ENCODE measurements around the gene NR2F2.

DNA sequence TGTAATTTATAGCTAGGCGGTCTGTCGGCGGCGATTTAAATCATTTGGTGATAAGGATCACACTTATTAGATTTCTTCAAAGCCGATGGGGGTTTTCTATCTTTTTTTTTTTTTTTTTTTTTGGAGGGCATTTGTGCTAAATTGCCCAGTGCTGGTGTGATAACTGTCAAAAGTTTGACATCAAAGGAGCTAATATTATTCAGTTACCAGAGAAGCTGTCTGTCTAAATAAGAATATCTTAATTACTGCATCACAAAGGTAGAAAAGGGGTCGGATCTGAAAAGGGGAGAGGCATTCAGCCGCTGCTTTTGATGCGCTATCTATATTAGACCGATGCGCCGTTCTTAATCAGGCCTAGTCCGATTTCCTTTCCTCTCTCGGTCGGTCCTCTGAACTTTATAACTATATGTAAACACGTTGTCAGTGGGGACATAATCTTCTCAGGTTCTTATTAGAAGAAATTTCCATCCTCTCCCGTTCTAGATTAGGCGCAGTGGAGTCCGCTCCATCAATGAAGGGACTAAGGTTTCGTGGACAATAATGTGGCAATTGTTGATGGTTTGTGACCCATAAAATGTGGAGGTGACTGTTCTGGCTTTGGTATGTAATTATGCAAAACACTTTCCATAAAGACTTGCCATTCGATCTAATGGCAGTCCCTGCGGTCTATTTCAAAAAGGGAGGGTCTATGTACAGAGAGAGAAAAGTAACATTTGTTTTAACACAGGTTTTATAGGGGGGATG is 31.7 kb downstream of the NR2F2 start:
- TF ChIP-seq, protein P1, sequence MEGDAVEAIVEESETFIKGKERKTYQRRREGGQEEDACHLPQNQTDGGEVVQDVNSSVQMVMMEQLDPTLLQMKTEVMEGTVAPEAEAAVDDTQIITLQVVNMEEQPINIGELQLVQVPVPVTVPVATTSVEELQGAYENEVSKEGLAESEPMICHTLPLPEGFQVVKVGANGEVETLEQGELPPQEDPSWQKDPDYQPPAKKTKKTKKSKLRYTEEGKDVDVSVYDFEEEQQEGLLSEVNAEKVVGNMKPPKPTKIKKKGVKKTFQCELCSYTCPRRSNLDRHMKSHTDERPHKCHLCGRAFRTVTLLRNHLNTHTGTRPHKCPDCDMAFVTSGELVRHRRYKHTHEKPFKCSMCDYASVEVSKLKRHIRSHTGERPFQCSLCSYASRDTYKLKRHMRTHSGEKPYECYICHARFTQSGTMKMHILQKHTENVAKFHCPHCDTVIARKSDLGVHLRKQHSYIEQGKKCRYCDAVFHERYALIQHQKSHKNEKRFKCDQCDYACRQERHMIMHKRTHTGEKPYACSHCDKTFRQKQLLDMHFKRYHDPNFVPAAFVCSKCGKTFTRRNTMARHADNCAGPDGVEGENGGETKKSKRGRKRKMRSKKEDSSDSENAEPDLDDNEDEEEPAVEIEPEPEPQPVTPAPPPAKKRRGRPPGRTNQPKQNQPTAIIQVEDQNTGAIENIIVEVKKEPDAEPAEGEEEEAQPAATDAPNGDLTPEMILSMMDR (IDR thresholded peaks at IDR 0.05), result no peak
- no peak for TF ChIP-seq POLR2AphosphoS5 (IDR thresholded peaks at IDR 0.05)
